Measurements from ENCODE around the gene TH. TPM values are rescaled to one million over a fixed set of nuclear protein-coding genes. Genes with fewer than 3 reads are reported as not detected.

The TH gene
- total and polyA plus RNA-seq, 5 donors: not detected

DNA sequence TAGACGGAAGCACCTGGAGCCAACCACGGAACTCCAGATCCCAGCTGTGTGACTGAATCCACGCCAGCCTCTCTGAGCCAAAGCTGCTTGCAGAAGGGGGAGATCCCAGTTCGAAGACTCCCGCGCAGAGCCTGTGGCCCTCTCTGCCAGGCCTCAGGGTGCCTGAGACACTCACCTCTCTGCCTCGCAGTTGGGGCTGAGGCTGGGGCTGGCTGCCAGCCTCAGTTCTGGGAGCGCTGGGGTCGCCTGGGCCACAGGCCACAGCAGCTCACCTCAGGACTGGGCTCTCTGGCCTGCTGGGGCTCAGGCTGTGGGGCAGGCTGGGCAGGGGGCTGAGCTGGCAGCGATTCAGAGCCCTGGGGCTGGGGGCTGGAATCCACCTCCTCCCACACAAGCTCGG, 24.2 kb downstream of the TH start:
- ATAC-seq (no peak), DNase-seq (peak in 2 of 3 donors; percentile 17 to 42)
- Histone ChIP-seq H3K4me1 (ENCODE audit: control insufficient read depth, insufficient read depth, low read length) (no peaks in the 10 kb centered on the region), H3K9me3 (ENCODE audit: control insufficient read depth, low read length) (no peaks in the 10 kb centered on the region), H3K27ac (ENCODE audit: low read length) (no peak overlapping the region), H3K27me3 (ENCODE audit: control insufficient read depth, insufficient read depth) (no peaks in the 10 kb centered on the region), H3K4me3 (ENCODE audit: low read length) (no peak overlapping the region)
- WGBS: 56% methylated on average over 11 of the region's 11 CpGs
- intact Hi-C loops (cut with DNase I): loop anchor here in 1 of 4 donors (10.0 kb wide), 1 partner anchor 223 kb away; no protein-coding TSS in a partner anchor

DNA sequence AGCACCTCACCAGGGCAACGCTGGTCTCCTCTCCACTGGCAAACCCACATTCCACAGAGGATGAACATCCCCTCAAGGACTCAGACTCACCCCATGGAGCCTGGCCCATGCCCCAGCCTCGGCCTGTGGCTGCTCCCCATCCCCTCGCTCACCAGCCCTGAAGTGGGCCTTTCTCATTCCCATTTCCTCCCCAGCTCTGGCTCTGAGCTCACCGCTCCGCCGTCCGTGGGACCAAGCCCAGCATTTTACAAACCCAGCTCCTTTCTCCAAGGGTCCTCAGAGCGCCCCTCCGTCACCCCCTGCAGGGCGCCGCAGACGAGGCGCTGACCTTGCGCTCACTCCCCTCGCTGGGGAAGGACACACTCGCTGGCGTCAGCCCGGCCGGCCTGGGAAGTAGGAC, 25.6 kb downstream of the TH start:
- intact Hi-C loops (cut with DNase I): loop anchor here in 1 of 4 donors (10.0 kb wide), 1 partner anchor 221 kb away; no protein-coding TSS in a partner anchor
- DNase-seq (peak in 2 of 3 donors; percentile 29 to 38), ATAC-seq (no peak)
- no peaks in the 10 kb centered on the region for H3K4me1 ChIP-seq (ENCODE audit: control insufficient read depth, insufficient read depth, low read length)
- no peaks in the 10 kb centered on the region for H3K9me3 ChIP-seq (ENCODE audit: control insufficient read depth, low read length)
- 44% methylated on average over 19 of the region's 19 CpGs for WGBS
- no peaks in the 10 kb centered on the region for H3K27me3 ChIP-seq (ENCODE audit: control insufficient read depth, insufficient read depth)
- no peak overlapping the region for H3K27ac ChIP-seq (ENCODE audit: low read length)
- no peak overlapping the region for H3K4me3 ChIP-seq (ENCODE audit: low read length)

DNA sequence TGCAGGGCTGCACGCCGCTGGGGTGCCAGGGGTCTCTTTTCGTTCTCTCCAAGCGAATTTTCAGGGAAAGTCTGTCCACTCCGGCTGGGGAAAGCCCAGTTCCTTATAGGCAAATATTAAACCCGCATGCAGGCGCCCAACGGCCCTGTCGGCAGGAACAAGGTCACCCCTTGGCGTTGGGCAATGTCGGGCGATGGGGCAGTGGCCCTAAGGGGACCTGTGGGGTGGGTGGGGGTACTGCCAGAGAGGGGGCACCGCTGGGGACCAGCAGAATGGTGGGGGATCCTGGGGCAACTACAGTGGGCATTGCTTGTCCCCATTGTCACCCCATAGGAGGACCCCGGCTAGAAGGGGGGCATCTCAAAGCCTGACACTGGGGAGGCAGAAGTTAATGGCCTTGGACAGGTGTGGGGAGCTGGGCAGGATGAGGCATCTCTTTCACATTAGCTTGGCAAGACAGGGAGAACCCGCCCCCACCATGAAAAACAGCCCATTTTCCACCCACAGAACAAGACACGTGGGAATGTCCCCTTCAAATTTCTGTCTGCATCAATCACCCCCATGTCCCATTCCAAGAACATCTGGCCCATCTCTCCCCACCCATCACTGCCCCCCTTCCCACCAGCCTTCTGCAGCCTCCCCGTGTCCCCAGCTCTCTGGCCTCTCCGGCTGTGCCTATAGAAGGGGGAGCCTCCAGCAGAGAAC, 26.9 kb downstream of the TH start:
- no peak overlapping the region for H3K4me3 ChIP-seq (ENCODE audit: low read length)

DNA sequence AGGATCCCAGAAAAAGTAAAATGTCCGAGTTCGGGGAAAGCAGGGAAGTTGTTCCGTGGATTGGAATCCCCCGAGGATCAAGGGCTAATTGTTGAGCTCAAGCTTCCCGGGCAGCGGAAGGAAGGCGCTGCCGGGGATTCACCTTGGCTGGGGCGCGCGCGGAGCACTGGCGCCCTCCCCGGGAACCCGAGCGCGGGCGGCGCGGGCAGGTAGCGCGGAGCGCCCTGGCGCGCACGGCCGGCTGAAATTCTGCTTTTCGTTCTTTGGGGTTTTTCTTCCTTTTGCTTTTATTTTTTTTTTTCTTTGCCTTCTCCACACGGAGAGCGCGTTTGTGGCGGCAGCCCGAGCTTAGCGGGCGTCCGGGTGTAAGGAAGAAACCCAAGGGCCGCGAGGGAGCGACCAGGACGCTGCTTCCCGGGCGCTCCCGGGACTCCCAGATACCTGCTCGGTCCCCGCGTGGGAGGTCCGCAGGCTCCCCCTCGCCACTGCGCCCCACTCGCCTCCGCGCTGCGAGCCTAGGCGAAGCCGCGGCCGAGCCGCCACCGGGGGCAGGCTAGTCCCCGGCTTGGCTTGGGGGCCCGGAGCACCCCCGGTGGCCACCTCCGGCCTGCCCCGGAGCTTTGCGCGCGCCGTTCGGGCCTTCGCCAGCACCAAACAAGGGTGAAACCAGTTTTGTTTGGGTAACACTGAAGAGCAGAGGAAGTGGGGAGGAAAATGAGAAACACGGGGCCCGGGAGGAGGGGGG, 27.6 kb downstream of the TH start:
- H3K4me1 ChIP-seq (ENCODE audit: control insufficient read depth, insufficient read depth, low read length): no peaks in the 10 kb centered on the region
- ATAC-seq: no peak
- peak in 2 of 3 donors; percentile 33 to 42 for DNase-seq
- H3K4me3 ChIP-seq (ENCODE audit: low read length): peak overlapping the region; percentile 3
- H3K9me3 ChIP-seq (ENCODE audit: control insufficient read depth, low read length): no peaks in the 10 kb centered on the region
- WGBS: 2% methylated on average over 72 of the region's 72 CpGs
- H3K27me3 ChIP-seq (ENCODE audit: control insufficient read depth, insufficient read depth): no peaks in the 10 kb centered on the region
- no peak overlapping the region for H3K27ac ChIP-seq (ENCODE audit: low read length)
- intact Hi-C loops (cut with DNase I): loop anchor here in 1 of 4 donors (10.0 kb wide), 1 partner anchor 219 kb away; no protein-coding TSS in a partner anchor

More for the DNA sequence above, 26.9 kb downstream of the TH start:
- intact Hi-C loops (cut with DNase I): loop anchor here in 1 of 4 donors (10.0 kb wide), 1 partner anchor 220 kb away; no protein-coding TSS in a partner anchor
- ATAC-seq (no peak), DNase-seq (peak in 2 of 3 donors; percentile 26 to 28)
- no peaks in the 10 kb centered on the region for H3K4me1 ChIP-seq (ENCODE audit: control insufficient read depth, insufficient read depth, low read length)
- 20% methylated on average over 18 of the region's 18 CpGs for WGBS
- no peaks in the 10 kb centered on the region for H3K9me3 ChIP-seq (ENCODE audit: control insufficient read depth, low read length)
- no peaks in the 10 kb centered on the region for H3K27me3 ChIP-seq (ENCODE audit: control insufficient read depth, insufficient read depth)
- H3K27ac ChIP-seq (ENCODE audit: low read length): no peak overlapping the region

DNA sequence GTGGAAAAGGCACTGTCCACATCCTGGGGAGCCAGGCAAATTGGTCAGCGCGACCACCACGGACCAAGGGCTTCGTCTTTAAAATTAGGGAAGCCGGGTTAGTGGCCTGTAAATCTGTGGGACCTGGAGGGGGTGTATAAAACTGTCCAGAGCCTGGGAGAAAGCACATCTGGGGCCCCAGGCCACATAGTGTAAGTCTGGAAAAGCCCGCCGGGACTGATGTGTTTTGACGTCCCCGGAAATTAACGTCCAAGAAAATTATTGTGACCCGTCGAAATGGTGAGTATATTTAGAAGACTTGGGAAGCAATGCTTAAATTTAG, 28.2 kb downstream of the TH start:
- H3K27me3 ChIP-seq (ENCODE audit: control insufficient read depth, insufficient read depth): no peaks in the 10 kb centered on the region
- no peaks in the 10 kb centered on the region for H3K9me3 ChIP-seq (ENCODE audit: control insufficient read depth, low read length)
- H3K27ac ChIP-seq (ENCODE audit: low read length): no peak overlapping the region
- H3K4me1 ChIP-seq (ENCODE audit: control insufficient read depth, insufficient read depth, low read length): no peaks in the 10 kb centered on the region
- H3K4me3 ChIP-seq (ENCODE audit: low read length): no peak overlapping the region
- intact Hi-C loops (cut with DNase I): loop anchor here in 1 of 4 donors (10.0 kb wide), 1 partner anchor 219 kb away; no protein-coding TSS in a partner anchor
- ATAC-seq: no peak
- 14% methylated on average over 12 of the region's 12 CpGs for whole genome bisulfite sequencing
- peak in 2 of 3 donors; percentile 8 to 28 for DNase-seq

DNA sequence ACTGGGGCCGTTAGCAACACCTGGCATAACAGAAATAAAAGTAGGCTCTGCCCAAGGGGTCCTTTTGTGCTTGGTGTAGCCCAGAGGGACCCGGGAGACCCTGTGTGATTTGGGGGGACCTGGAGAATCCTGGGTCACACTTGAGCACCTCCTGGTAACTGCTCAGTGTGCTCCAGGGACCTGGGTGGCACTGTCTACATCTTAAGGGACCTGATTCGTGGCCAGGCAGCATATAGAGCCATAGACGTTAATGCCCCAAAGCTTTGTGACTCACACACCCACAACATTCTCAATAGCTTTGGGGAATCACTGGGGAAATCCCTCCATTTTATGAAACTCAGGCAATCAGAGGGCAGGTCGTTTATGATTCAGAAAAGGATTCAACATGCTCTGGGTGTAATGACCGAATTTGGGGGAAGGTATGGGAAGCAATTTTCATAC, 28.8 kb downstream of the TH start:
- ATAC-seq: no peak
- DNase-seq: peak in 1 of 3 donors; percentile 14
- Histone ChIP-seq H3K9me3 (ENCODE audit: control insufficient read depth, low read length) (no peaks in the 10 kb centered on the region), H3K4me1 (ENCODE audit: control insufficient read depth, insufficient read depth, low read length) (no peaks in the 10 kb centered on the region), H3K27me3 (ENCODE audit: control insufficient read depth, insufficient read depth) (no peaks in the 10 kb centered on the region), H3K4me3 (ENCODE audit: low read length) (no peak overlapping the region), H3K27ac (ENCODE audit: low read length) (no peak overlapping the region)
- intact Hi-C loops (cut with DNase I): loop anchor here in 1 of 4 donors (10.0 kb wide), 1 partner anchor 218 kb away; no protein-coding TSS in a partner anchor
- whole genome bisulfite sequencing: 26% methylated on average over 6 of the region's 6 CpGs

GRCh38 chr11:2142300-2142759, 29.3 kb downstream of the TH start:
- Histone ChIP-seq H3K4me1 (ENCODE audit: control insufficient read depth, insufficient read depth, low read length) (no peaks in the 10 kb centered on the region), H3K27me3 (ENCODE audit: control insufficient read depth, insufficient read depth) (no peaks in the 10 kb centered on the region), H3K4me3 (ENCODE audit: low read length) (no peak overlapping the region), H3K27ac (ENCODE audit: low read length) (no peak overlapping the region), H3K9me3 (ENCODE audit: control insufficient read depth, low read length) (no peaks in the 10 kb centered on the region)
- intact Hi-C loops (cut with DNase I): loop anchor here in 1 of 4 donors (10.0 kb wide), 1 partner anchor 218 kb away; no protein-coding TSS in a partner anchor
- ATAC-seq (no peak), DNase-seq (peak in 1 of 3 donors; percentile 17)
- 30% methylated on average over 5 of the region's 5 CpGs for WGBS

DNA sequence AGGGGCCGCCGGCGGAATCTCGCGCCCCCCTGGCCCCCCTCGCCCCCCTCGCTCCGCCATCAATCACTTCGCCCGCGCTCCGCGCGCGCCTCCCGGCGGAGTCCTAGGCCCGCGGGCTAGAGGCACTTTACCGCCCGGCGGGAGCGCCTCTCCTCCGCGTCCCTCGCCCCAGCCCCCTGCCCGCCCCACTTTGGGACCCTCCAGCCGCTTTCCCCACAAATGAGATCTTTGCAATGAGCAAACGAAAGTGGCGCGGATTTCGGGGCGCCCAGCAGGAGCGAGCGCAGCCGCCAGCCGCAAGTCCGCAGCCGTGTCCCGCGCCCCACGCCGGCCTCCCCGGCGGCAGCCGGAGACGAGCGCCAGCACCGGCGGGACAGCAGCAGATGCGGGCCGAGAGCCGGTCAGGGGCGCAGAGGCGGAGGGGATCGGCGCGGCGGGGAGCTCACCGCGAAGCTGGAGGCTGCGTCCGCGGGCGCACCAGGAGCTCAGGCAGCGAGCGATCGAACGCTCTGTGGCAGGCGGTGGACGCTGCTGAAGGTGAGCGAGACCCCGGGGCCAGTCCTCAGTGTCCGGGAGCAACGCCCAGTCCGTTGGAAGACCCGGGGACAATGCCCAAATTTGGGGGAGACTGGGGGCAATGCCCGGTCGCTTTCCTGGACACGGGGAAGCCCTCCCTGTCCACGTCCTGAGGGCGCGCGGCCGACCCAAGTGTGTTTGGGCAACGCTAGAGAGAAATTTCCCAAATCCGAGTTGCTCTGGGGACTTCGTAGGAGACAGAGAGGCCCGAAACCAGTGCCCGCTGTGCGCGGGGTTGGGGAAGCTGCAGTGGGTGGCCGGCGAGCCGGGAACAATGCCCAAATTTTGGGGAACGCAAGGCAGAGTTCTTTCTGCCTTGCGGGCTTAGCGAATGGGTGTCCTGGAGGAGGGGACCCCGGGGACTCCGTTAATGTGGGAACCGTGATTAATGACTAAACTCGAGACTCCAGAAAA, 30.9 kb downstream of the TH start:
- peak in 1 of 3 donors; percentile 52 for DNase-seq
- intact Hi-C loops (cut with DNase I): loop anchor here in 1 of 4 donors (10.0 kb wide), 1 partner anchor 216 kb away; no protein-coding TSS in a partner anchor
- Histone ChIP-seq H3K4me1 (ENCODE audit: control insufficient read depth, insufficient read depth, low read length) (no peaks in the 10 kb centered on the region), H3K4me3 (ENCODE audit: low read length) (no peak overlapping the region), H3K9me3 (ENCODE audit: control insufficient read depth, low read length) (no peaks in the 10 kb centered on the region), H3K27me3 (ENCODE audit: control insufficient read depth, insufficient read depth) (no peaks in the 10 kb centered on the region), H3K27ac (ENCODE audit: low read length) (no peak overlapping the region)
- ATAC-seq: no peak
- 9% methylated on average over 102 of the region's 102 CpGs for WGBS

- ATAC-seq (no peak), DNase-seq (peak in 1 of 3 donors; percentile 58)
- no peaks in the 10 kb centered on the region for H3K9me3 ChIP-seq (ENCODE audit: control insufficient read depth, low read length)
- WGBS: 1% methylated on average over 57 of the region's 57 CpGs
- intact Hi-C loops (cut with DNase I): loop anchor here in 2 of 4 donors (5.0 to 10.0 kb wide), 2 partner anchors 42 to 215 kb away; no protein-coding TSS in a partner anchor
- peak overlapping the region; percentile 48 for H3K4me3 ChIP-seq (ENCODE audit: low read length)
- H3K27me3 ChIP-seq (ENCODE audit: control insufficient read depth, insufficient read depth): no peaks in the 10 kb centered on the region
- H3K27ac ChIP-seq (ENCODE audit: low read length): no peak overlapping the region
- H3K4me1 ChIP-seq (ENCODE audit: control insufficient read depth, insufficient read depth, low read length): no peaks in the 10 kb centered on the region
Measured at GRCh38 chr11:2139621-2140337, 31.8 kb downstream of the TH start.
